ENCODE measurements around the gene GPR139. TPM values are rescaled to one million over a fixed set of nuclear protein-coding genes. Genes with fewer than 3 reads are reported as not detected.
A peak's percentile ranks its signal among the peaks of the same experiment; 100 is the strongest.

Gene GPR139
- total RNA-seq, 6 donors from 2014 or later = not detected

- WGBS, 2 donors = 47 to 70% methylated on average over 1 of the region's 1 CpG
- Histone ChIP-seq H3K27me3 (no peaks in the 10 kb centered on the region), H3K9me3 (no peaks in the 10 kb centered on the region), H3K4me1 (no peaks in the 10 kb centered on the region), H3K4me3 (no peak overlapping the region), H3K36me3 (no peaks in the 10 kb centered on the region), H3K27ac (no peak overlapping the region)
- ATAC-seq (ENCODE audit: low FRiP score in 2 of 2) (no peak), DNase-seq (no peak)
- no peak for TF ChIP-seq POLR2AphosphoS5 (IDR thresholded peaks at IDR 0.05)
- no peak for TF ChIP-seq CTCF (IDR thresholded peaks at IDR 0.05)
Observed at GRCh38 chr16:20020083-20020482, 53.6 kb downstream of the GPR139 start.

GRCh38 chr16:20016234-20016633 lies 57.5 kb downstream of the GPR139 start:
- H3K27me3 ChIP-seq = no peaks in the 10 kb centered on the region
- DNase-seq (no peak), ATAC-seq (ENCODE audit: low FRiP score in 2 of 2) (no peak)
- TF ChIP-seq POLR2A (IDR thresholded peaks at IDR 0.05) (no peak), EP300 (IDR thresholded peaks at IDR 0.05) (no peak), CTCF (IDR thresholded peaks at IDR 0.05) (no peak), POLR2AphosphoS5 (IDR thresholded peaks at IDR 0.05) (no peak)
- 40 to 53% methylated on average over 7 of the region's 7 CpGs for WGBS, 2 donors
- H3K27ac ChIP-seq = no peak overlapping the region
- no peaks in the 10 kb centered on the region for H3K4me1 ChIP-seq
- no peak overlapping the region for H3K4me3 ChIP-seq
- no peaks in the 10 kb centered on the region for H3K36me3 ChIP-seq
- no peaks in the 10 kb centered on the region for H3K9me3 ChIP-seq

GRCh38 chr16:20004931-20005330 lies 68.8 kb downstream of the GPR139 start:
- Histone ChIP-seq H3K9me3 (no peaks in the 10 kb centered on the region), H3K4me1 (no peaks in the 10 kb centered on the region), H3K4me3 (no peak overlapping the region), H3K27ac (no peak overlapping the region), H3K27me3 (no peaks in the 10 kb centered on the region), H3K36me3 (no peaks in the 10 kb centered on the region)
- WGBS, 2 donors = 53% methylated on average over 3 of the region's 3 CpGs
- DNase-seq (no peak), ATAC-seq (ENCODE audit: low FRiP score in 2 of 2) (peak in 1 of 2 donors; percentile 44)
- TF ChIP-seq CTCF (IDR thresholded peaks at IDR 0.05) (no peak), POLR2AphosphoS5 (IDR thresholded peaks at IDR 0.05) (no peak), POLR2A (IDR thresholded peaks at IDR 0.05) (no peak), EP300 (IDR thresholded peaks at IDR 0.05) (no peak)

GRCh38 chr16:20002936-20003335 lies 70.8 kb downstream of the GPR139 start:
- H3K27me3 ChIP-seq = no peaks in the 10 kb centered on the region
- no peaks in the 10 kb centered on the region for H3K9me3 ChIP-seq
- no peak for DNase-seq
- 85 to 93% methylated on average over 2 of the region's 2 CpGs for WGBS, 2 donors
- ATAC-seq (ENCODE audit: low FRiP score in 2 of 2) = no peak
- TF ChIP-seq CTCF (IDR thresholded peaks at IDR 0.05) (no peak), EP300 (IDR thresholded peaks at IDR 0.05) (no peak), POLR2AphosphoS5 (IDR thresholded peaks at IDR 0.05) (no peak), POLR2A (IDR thresholded peaks at IDR 0.05) (no peak)
- H3K4me3 ChIP-seq = no peak overlapping the region
- H3K36me3 ChIP-seq = no peaks in the 10 kb centered on the region
- no peak overlapping the region for H3K27ac ChIP-seq
- no peaks in the 10 kb centered on the region for H3K4me1 ChIP-seq

GRCh38 chr16:20001856-20002707 lies 71.6 kb downstream of the GPR139 start:
- Histone ChIP-seq H3K27me3 (no peaks in the 10 kb centered on the region), H3K9me3 (no peaks in the 10 kb centered on the region), H3K4me3 (no peak overlapping the region), H3K36me3 (no peaks in the 10 kb centered on the region), H3K4me1 (no peaks in the 10 kb centered on the region), H3K27ac (no peak overlapping the region)
- DNase-seq (peak in 1 of 2 donors; percentile 46), ATAC-seq (ENCODE audit: low FRiP score in 2 of 2) (no peak)
- 75 to 76% methylated on average over 7 to 16 of the region's 16 CpGs for WGBS, 2 donors
- TF ChIP-seq EP300 (IDR thresholded peaks at IDR 0.05) = no peak
- no peak for TF ChIP-seq POLR2A (IDR thresholded peaks at IDR 0.05)
- no peak for TF ChIP-seq CTCF (IDR thresholded peaks at IDR 0.05)
- no peak for TF ChIP-seq POLR2AphosphoS5 (IDR thresholded peaks at IDR 0.05)
